ENCODE data around the gene CYTH2.

DNA sequence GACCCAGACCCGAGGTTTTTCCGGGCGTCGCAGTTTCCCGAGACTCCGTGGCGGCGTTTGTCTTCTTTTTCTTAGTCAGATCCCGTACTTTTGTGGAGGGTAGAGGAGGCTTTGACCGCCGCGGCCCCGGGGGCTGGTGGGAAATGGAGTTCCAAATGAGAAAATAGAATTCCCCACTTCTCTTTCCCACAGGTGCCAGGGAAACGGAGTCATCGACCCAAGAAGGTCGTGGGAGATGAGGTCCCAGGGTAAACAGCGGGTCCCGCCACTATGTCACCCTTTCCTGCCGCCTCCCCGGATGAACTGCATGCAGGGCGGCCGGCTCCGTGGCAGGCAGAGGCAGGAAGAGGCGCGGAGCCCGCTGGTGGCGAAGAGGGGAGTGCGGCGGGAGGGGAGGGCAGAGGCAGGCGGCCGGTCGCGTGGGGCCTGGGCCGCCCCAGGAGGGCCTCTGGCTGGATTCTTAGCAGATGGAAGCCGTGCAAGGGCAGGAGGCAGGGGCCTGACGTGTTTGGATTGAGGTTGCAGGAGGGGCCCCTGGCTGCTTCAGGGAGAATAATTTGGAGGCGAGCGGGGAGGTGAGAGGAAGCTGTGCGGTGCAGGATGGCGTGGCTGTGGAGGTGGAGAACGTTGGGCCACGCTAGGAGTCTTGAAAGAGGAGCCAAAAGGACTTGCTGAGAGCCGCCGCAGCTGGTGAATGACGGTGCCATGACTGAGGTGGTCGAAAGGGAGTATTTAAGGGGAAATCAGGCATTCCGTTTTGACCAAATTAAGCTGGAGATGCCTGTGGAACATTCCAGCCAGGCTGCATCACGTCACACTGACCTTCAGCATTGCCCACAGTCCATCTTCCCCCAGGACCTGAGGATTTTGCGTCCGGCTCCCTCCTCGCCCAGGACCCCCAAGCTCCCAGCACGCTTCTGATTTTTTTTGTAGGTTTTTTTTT lies 11.7 kb downstream of the CYTH2 start:
- TF ChIP-seq, protein P1, sequence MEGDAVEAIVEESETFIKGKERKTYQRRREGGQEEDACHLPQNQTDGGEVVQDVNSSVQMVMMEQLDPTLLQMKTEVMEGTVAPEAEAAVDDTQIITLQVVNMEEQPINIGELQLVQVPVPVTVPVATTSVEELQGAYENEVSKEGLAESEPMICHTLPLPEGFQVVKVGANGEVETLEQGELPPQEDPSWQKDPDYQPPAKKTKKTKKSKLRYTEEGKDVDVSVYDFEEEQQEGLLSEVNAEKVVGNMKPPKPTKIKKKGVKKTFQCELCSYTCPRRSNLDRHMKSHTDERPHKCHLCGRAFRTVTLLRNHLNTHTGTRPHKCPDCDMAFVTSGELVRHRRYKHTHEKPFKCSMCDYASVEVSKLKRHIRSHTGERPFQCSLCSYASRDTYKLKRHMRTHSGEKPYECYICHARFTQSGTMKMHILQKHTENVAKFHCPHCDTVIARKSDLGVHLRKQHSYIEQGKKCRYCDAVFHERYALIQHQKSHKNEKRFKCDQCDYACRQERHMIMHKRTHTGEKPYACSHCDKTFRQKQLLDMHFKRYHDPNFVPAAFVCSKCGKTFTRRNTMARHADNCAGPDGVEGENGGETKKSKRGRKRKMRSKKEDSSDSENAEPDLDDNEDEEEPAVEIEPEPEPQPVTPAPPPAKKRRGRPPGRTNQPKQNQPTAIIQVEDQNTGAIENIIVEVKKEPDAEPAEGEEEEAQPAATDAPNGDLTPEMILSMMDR (IDR thresholded peaks at IDR 0.05; ENCODE audit: insufficient read depth, low read length, poor library complexity, severe bottlenecking), result no peak
- TF ChIP-seq EZH2phosphoT487 (conservative IDR thresholded peaks at IDR 0.05; ENCODE audit: low read length), result no peak
